Upper lobe of left lung (tissue), 4 donors: ENCODE data around the gene UTF1.
A peak's percentile ranks its signal among the peaks of the same experiment; 100 is the strongest.

ENCODE experiments used
- EP300 ChIP-seq, 4 donors: sonication (generic); formaldehyde crosslinking; IDR thresholded peaks; one replicate each; pipeline ENCODE4 v1.5.1; 2017; ENCODE audit warnings: antibody characterized with exemption in 4 of 4, control low read depth in 2 of 4
- POLR2A ChIP-seq, 4 donors: fragments of 450-650 bp; IDR thresholded peaks; one replicate each; pipeline ENCODE4 v1.5.1; 2016 to 2017; ENCODE audit warnings: antibody characterized with exemption in 4 of 4, mild to moderate bottlenecking in 2 of 4
- POLR2AphosphoS5 ChIP-seq, 2 donors: sonication (generic); formaldehyde crosslinking; IDR thresholded peaks; one replicate each; pipeline ENCODE4 v1.5.1; 2017; ENCODE audit warnings: antibody characterized with exemption in 2 of 2
- TF ChIP-seq, protein P1 (sequence below), 6 experiments: fragments of 450-650 bp in 4 of 6; fragments of 200-600 bp in 2 of 6; sonication (generic) in 2 of 6; IDR thresholded peaks; one replicate each; pipeline ENCODE4 v1.5.1; 2016 to 2019; ENCODE audit warnings: antibody characterized with exemption in 6 of 6

DNA sequence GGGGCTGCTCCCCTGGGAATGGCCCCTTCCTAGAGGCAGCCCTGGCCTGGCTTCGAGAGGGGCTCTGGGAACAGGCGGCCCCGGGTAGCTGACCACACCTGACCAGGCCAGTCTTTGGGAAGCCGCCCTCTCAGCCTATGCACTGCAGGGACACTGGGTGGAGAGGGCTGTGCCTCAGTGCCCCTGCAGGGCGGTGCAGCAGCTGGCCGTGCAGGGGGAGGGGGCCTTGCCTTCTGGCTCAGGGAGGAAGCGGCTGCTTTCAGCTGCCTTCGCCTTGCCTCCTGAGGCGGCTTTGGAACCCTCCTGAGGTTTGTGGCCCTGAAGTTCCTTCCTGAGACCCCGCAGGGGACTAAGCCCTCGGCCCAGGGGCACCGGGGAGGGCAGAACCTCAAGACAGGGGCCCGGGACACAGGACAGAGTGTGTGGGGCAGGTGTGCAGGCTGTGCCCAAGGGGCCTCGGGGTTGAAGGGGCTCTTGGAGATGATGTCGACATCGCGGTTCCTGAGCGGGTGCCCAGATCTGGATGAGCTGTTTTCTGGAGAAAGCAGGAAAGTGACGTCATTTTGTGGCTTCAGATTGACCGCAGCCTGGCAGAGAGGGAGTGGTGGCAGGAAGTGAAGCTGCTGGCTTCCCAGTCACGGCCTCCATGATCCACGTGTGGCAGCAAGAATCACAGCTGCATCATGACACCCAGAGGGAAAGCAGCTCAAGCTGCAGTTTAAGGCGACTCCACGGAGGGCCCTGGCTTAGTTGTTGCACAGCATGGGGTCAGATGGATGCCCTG is 29.0 kb downstream of the UTF1 start:
- peak; percentile 16 to 92 (median 67) for TF ChIP-seq EP300 (IDR thresholded peaks at IDR 0.05)
- TF ChIP-seq POLR2A (IDR thresholded peaks at IDR 0.05), result peak in 1 of 4 donors; percentile 74
- TF ChIP-seq, protein P1, sequence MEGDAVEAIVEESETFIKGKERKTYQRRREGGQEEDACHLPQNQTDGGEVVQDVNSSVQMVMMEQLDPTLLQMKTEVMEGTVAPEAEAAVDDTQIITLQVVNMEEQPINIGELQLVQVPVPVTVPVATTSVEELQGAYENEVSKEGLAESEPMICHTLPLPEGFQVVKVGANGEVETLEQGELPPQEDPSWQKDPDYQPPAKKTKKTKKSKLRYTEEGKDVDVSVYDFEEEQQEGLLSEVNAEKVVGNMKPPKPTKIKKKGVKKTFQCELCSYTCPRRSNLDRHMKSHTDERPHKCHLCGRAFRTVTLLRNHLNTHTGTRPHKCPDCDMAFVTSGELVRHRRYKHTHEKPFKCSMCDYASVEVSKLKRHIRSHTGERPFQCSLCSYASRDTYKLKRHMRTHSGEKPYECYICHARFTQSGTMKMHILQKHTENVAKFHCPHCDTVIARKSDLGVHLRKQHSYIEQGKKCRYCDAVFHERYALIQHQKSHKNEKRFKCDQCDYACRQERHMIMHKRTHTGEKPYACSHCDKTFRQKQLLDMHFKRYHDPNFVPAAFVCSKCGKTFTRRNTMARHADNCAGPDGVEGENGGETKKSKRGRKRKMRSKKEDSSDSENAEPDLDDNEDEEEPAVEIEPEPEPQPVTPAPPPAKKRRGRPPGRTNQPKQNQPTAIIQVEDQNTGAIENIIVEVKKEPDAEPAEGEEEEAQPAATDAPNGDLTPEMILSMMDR (IDR thresholded peaks at IDR 0.05), result peak in 1 of 6 experiments; percentile 4
- TF ChIP-seq POLR2AphosphoS5 (IDR thresholded peaks at IDR 0.05), result peak; percentile 89 to 94
